ENCODE data around the gene UTF1. TPM values are rescaled to one million over a fixed set of nuclear protein-coding genes. Genes with fewer than 3 reads are reported as not detected.

UTF1 gene
- total and polyA plus RNA-seq, 2 donors (not counting 1 experiment from before 2014, with no cell fraction given), result 0.10 to 0.25 TPM

DNA sequence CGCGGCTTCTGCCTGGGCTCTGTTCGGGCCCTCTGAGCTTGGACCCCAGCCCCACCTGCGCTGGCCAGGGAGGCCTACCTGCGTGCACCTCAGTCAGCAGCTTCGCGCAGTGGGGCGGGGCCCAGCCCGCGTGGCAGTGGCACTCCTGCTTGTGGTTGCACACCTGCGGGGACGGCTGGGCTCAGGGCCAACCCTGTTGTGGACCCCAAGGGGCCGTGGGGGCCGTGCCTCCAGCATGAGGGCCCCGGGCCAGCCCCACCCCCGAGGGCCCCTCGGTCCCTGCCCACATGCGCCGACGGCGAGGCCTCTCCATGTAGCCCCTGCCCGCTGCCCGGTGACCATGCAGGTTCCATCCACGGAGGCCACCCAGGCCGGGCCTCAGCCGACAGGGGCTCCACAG is 39.4 kb downstream of the UTF1 start:
- Mint-ChIP-seq H3K4me1 (peaks cover 14% of the 10 kb centered on the region), H3K4me3 (no peak overlapping the region), H3K27ac (no peak overlapping the region), H3K9me3 (ENCODE audit: insufficient read depth) (no peaks in the 10 kb centered on the region), H3K27me3 (no peaks in the 10 kb centered on the region)
- no peak overlapping the region for H3K9ac ChIP-seq (ENCODE audit: low read length)
- H3K79me2 ChIP-seq (ENCODE audit: control insufficient read depth, insufficient read depth, low read length), result no peaks in the 10 kb centered on the region
- no peak overlapping the region for H3K27ac ChIP-seq (ENCODE audit: low read length in 2 of 2)
- no peak overlapping the region for H2AFZ ChIP-seq (ENCODE audit: insufficient read depth, low read depth, low read length, poor library complexity, severe bottlenecking)
- H3K4me2 ChIP-seq (replicated peaks; ENCODE audit: low read depth, low read length, poor library complexity, severe bottlenecking), result no peak overlapping the region
- peaks cover 4 to 21% of the 10 kb centered on the region in 2 donors for H3K4me1 ChIP-seq (ENCODE audit: control insufficient read depth in 2 of 2, insufficient read depth in 2 of 2, low read length in 2 of 2)
- H3K27me3 ChIP-seq (replicated peaks in 1 of 4; ENCODE audit: control extremely low read depth in 1 of 4, control insufficient read depth in 3 of 4, insufficient read depth in 4 of 4, low read length in 3 of 4), result no peaks in the 10 kb centered on the region
- ChIA-PET CTCF (no interaction called here), POLR2A (no interaction called here)
- intact Hi-C loops (cut with micrococcal nuclease), result no loop called here
- WGBS (ENCODE audit: insufficient coverage), result 83% methylated on average over 26 of the region's 26 CpGs
- TF ChIP-seq, protein P1, sequence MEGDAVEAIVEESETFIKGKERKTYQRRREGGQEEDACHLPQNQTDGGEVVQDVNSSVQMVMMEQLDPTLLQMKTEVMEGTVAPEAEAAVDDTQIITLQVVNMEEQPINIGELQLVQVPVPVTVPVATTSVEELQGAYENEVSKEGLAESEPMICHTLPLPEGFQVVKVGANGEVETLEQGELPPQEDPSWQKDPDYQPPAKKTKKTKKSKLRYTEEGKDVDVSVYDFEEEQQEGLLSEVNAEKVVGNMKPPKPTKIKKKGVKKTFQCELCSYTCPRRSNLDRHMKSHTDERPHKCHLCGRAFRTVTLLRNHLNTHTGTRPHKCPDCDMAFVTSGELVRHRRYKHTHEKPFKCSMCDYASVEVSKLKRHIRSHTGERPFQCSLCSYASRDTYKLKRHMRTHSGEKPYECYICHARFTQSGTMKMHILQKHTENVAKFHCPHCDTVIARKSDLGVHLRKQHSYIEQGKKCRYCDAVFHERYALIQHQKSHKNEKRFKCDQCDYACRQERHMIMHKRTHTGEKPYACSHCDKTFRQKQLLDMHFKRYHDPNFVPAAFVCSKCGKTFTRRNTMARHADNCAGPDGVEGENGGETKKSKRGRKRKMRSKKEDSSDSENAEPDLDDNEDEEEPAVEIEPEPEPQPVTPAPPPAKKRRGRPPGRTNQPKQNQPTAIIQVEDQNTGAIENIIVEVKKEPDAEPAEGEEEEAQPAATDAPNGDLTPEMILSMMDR (IDR thresholded peaks at IDR 0.05), result no peak
- TF ChIP-seq EZH2 (IDR thresholded peaks at IDR 0.05; ENCODE audit: borderline replicate concordance, insufficient read depth, low read depth, low read length, poor library complexity, severe bottlenecking), result no peak
- no peak overlapping the region for H3K4me3 ChIP-seq (ENCODE audit: control extremely low read depth in 1 of 5, extremely low read depth in 1 of 5, insufficient read depth in 1 of 5, low read depth in 2 of 5, low read length in 4 of 5)
- no peak for DNase-seq
- H4K20me1 ChIP-seq (ENCODE audit: control insufficient read depth, insufficient read depth, low read length, poor library complexity, severe bottlenecking), result peaks cover 36% of the 10 kb centered on the region
- no peak for ATAC-seq (ENCODE audit: low read depth)
- peaks cover 0 to 71% of the 10 kb centered on the region in 2 experiments for H3K36me3 ChIP-seq (replicated peaks in 1 of 2; ENCODE audit: control extremely low read depth in 1 of 2, control insufficient read depth in 1 of 2, extremely low read depth in 1 of 2, insufficient read depth in 2 of 2, low read length in 1 of 2)
- no peaks in the 10 kb centered on the region for H3K9me3 ChIP-seq (ENCODE audit: control extremely low read depth in 1 of 3, control insufficient read depth in 2 of 3, insufficient read depth in 1 of 3, low read length in 2 of 3)

DNA sequence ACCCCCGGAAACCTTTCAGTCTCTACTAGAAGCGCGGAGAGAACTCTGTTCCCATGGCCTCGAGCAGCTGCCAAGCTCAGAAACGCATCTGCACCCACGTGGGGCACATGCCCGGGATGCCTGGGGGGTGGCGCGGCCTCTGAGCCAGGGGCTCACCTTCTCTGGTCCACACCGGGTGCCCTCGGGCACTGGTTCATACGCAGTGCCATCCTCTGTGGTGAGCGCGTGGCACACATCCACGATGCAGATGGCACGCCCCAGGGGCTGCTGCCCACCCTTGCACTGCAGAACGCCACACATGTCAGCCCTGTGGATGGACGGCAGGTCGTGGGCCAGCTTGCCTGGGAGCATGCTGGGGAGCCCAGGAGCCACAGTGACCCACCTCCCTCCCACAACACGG is 40.2 kb downstream of the UTF1 start:
- ATAC-seq (ENCODE audit: low read depth), result no peak
- Histone ChIP-seq H3K9ac (ENCODE audit: low read length) (no peak overlapping the region), H4K20me1 (ENCODE audit: control insufficient read depth, insufficient read depth, low read length, poor library complexity, severe bottlenecking) (peaks cover 36% of the 10 kb centered on the region), H3K4me1 (ENCODE audit: control insufficient read depth in 2 of 2, insufficient read depth in 2 of 2, low read length in 2 of 2) (peaks cover 5 to 20% of the 10 kb centered on the region in 2 donors), H3K4me3 (ENCODE audit: control extremely low read depth in 1 of 5, extremely low read depth in 1 of 5, insufficient read depth in 1 of 5, low read depth in 2 of 5, low read length in 4 of 5) (no peak overlapping the region), H3K4me2 (replicated peaks; ENCODE audit: low read depth, low read length, poor library complexity, severe bottlenecking) (no peak overlapping the region), H3K36me3 (replicated peaks in 1 of 2; ENCODE audit: control extremely low read depth in 1 of 2, control insufficient read depth in 1 of 2, extremely low read depth in 1 of 2, insufficient read depth in 2 of 2, low read length in 1 of 2) (peaks cover 0 to 71% of the 10 kb centered on the region in 2 experiments), H3K79me2 (ENCODE audit: control insufficient read depth, insufficient read depth, low read length) (peaks cover under 1% of the 10 kb centered on the region), H3K27ac (ENCODE audit: low read length in 2 of 2) (no peak overlapping the region), H3K27me3 (replicated peaks in 1 of 4; ENCODE audit: control extremely low read depth in 1 of 4, control insufficient read depth in 3 of 4, insufficient read depth in 4 of 4, low read length in 3 of 4) (no peaks in the 10 kb centered on the region), H3K9me3 (ENCODE audit: control extremely low read depth in 1 of 3, control insufficient read depth in 2 of 3, insufficient read depth in 1 of 3, low read length in 2 of 3) (no peaks in the 10 kb centered on the region), H2AFZ (ENCODE audit: insufficient read depth, low read depth, low read length, poor library complexity, severe bottlenecking) (no peak overlapping the region)
- H3K27ac Mint-ChIP-seq, result no peak overlapping the region
- H3K27me3 Mint-ChIP-seq, result no peaks in the 10 kb centered on the region
- no peaks in the 10 kb centered on the region for H3K9me3 Mint-ChIP-seq (ENCODE audit: insufficient read depth)
- DNase-seq, result no peak
- TF ChIP-seq, protein P1 (IDR thresholded peaks at IDR 0.05), result no peak
- TF ChIP-seq EZH2 (IDR thresholded peaks at IDR 0.05; ENCODE audit: borderline replicate concordance, insufficient read depth, low read depth, low read length, poor library complexity, severe bottlenecking), result no peak
- CTCF ChIA-PET, result no interaction called here
- WGBS (ENCODE audit: insufficient coverage), result 85% methylated on average over 20 of the region's 20 CpGs
- POLR2A ChIA-PET, result no interaction called here
- H3K4me1 Mint-ChIP-seq, result peaks cover 15% of the 10 kb centered on the region
- intact Hi-C loops (cut with micrococcal nuclease), result loop anchor here (10.0 kb wide), 1 partner anchor 125 kb away; no protein-coding TSS in a partner anchor
- H3K4me3 Mint-ChIP-seq, result no peak overlapping the region
